SU-DHL-6 (cell line): Measurements from ENCODE around the gene TCF12.

ENCODE experiments used
- H2AFZ ChIP-seq: fragments of 200-600 bp; sonication (generic); 2 replicates; pipeline ENCODE4 v1.6.1; 2014; ENCODE audit warnings: low read depth, mild to moderate bottlenecking, moderate library complexity, mixed read lengths, antibody characterized with exemption, low read length; ENCODE audit not compliant: severe bottlenecking
- H3F3A ChIP-seq: fragments of 200-600 bp; shearing (Covaris generic); 2 replicates; pipeline ENCODE4 v1.6.0; 2016; ENCODE audit warnings: antibody characterized with exemption, mild to moderate bottlenecking; ENCODE audit not compliant: insufficient read depth
- H3K27ac ChIP-seq: fragments of 200-600 bp; sonication (generic); 2 replicates; pipeline ENCODE4 v1.5.1; 2016; ENCODE audit warnings: low read depth, mild to moderate bottlenecking, low read length, moderate library complexity, mixed read lengths
- H3K27me3 ChIP-seq: fragments of 200-600 bp; sonication (generic), shearing (Covaris generic); 2 replicates; pipeline ENCODE4 v1.6.0; 2014; ENCODE audit warnings: mild to moderate bottlenecking, low read length
- H3K36me3 ChIP-seq: fragments of 200-600 bp; sonication (generic); 2 replicates; pipeline ENCODE4 v1.6.1; 2014; ENCODE audit warnings: mild to moderate bottlenecking, low read length, mixed read lengths
- H3K4me2 ChIP-seq: fragments of 300-600, 200-600 bp; shearing (Covaris generic), sonication (generic); 2 replicates; pipeline ENCODE4 v1.6.0; 2014; ENCODE audit warnings: low read length, low read depth, mild to moderate bottlenecking; ENCODE audit not compliant: poor library complexity, severe bottlenecking
- H3K4me3 ChIP-seq: fragments of 200-600 bp; sonication (generic); 2 replicates; pipeline ENCODE4 v1.5.1; 2014; ENCODE audit warnings: antibody characterized with exemption, low read length, mild to moderate bottlenecking, mixed read lengths; ENCODE audit not compliant: insufficient read depth, poor library complexity, severe bottlenecking
- H3K79me2 ChIP-seq: fragments of 200-600 bp; sonication (generic); 2 replicates; pipeline ENCODE4 v1.6.1; 2014; ENCODE audit warnings: mild to moderate bottlenecking, low read length, moderate library complexity; ENCODE audit not compliant: insufficient read depth
- H3K9ac ChIP-seq: fragments of 200-600 bp; sonication (generic); 2 replicates; pipeline ENCODE4 v1.7.0; 2014; ENCODE audit warnings: mild to moderate bottlenecking, low read length
- H3K9me2 ChIP-seq: fragments of 200-600 bp; sonication (generic); replicated peaks from 2 replicates; pipeline ENCODE4 v1.6.1; 2014; ENCODE audit warnings: low read length; ENCODE audit not compliant: insufficient read depth
- H3K9me3 ChIP-seq: fragments of 200-600 bp; sonication (generic); 2 replicates; pipeline ENCODE4 v1.6.1; 2014; ENCODE audit warnings: low read length, mixed read lengths; ENCODE audit not compliant: insufficient read depth
- H4K20me1 ChIP-seq: fragments of 200-600 bp; sonication (generic); 2 replicates; pipeline ENCODE4 v1.6.1; 2014; ENCODE audit warnings: low read depth, mild to moderate bottlenecking, antibody characterized with exemption, low read length, moderate library complexity, mixed read lengths
- EZH2phosphoT487 ChIP-seq: fragments of 200-600 bp; sonication (generic), shearing (Covaris generic); conservative IDR thresholded peaks from 2 replicates; pipeline ENCODE4 v1.6.1; 2018; ENCODE audit warnings: mild to moderate bottlenecking, antibody characterized with exemption, low read length, moderate library complexity, mixed read lengths
- TF ChIP-seq, protein P1 (sequence below): fragments of 200-600 bp; sonication (generic); IDR thresholded peaks from one replicate; pipeline ENCODE4 v1.5.1; 2017; ENCODE audit warnings: antibody characterized with exemption, mild to moderate bottlenecking, low read length, moderate library complexity; ENCODE audit not compliant: insufficient read depth, poor library complexity, severe bottlenecking

The TCF12 gene

DNA sequence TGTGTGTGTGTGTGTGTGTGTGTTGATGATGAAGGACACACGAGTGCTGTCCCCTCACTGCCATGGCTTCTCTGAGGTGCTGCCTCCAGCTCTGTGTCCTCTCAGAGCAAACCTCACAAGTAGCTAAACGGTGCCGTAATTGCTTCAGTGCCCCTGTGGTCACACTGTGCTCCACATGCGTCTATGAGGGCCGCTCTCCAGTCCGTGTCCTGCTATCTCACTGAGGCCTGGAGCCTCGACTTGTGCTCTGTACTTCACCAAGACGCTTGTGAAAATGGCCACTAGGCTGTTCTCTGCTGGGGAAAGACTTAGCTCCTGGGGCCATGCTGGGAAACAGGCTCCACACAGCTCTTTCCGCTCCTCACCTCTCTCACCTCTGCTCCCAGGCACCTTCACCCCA, 392.4 kb downstream of the TCF12 start:
- no peaks in the 10 kb centered on the region for H3K27me3 ChIP-seq
- peaks cover 14% of the 10 kb centered on the region for H3K79me2 ChIP-seq
- H3K4me2 ChIP-seq: no peak overlapping the region
- H3F3A ChIP-seq: no peaks in the 10 kb centered on the region
- TF ChIP-seq, protein P1, sequence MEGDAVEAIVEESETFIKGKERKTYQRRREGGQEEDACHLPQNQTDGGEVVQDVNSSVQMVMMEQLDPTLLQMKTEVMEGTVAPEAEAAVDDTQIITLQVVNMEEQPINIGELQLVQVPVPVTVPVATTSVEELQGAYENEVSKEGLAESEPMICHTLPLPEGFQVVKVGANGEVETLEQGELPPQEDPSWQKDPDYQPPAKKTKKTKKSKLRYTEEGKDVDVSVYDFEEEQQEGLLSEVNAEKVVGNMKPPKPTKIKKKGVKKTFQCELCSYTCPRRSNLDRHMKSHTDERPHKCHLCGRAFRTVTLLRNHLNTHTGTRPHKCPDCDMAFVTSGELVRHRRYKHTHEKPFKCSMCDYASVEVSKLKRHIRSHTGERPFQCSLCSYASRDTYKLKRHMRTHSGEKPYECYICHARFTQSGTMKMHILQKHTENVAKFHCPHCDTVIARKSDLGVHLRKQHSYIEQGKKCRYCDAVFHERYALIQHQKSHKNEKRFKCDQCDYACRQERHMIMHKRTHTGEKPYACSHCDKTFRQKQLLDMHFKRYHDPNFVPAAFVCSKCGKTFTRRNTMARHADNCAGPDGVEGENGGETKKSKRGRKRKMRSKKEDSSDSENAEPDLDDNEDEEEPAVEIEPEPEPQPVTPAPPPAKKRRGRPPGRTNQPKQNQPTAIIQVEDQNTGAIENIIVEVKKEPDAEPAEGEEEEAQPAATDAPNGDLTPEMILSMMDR: no peak
- TF ChIP-seq EZH2phosphoT487: no peak
- H3K9me2 ChIP-seq: no peaks in the 10 kb centered on the region
- no peak overlapping the region for H3K27ac ChIP-seq
- no peaks in the 10 kb centered on the region for H3K36me3 ChIP-seq
- no peak overlapping the region for H2AFZ ChIP-seq
- H3K4me3 ChIP-seq: no peak overlapping the region
- H4K20me1 ChIP-seq: no peaks in the 10 kb centered on the region
- H3K9ac ChIP-seq: no peak overlapping the region
- H3K9me3 ChIP-seq: no peaks in the 10 kb centered on the region

DNA sequence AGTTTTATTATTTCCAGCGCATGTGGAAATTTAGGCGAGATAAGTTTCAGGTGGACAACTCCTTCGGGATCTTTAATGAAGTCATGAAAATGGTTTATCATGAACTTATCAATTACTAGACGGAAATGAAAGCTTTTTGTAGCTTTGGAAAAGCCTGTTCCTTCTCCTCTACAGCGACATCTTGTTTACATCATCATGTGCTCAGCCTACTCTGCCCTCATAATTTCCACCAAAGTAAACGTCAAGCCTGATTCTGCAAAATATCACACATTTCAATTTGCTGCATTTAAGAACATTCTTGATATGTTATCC, 393.5 kb downstream of the TCF12 start:
- H3F3A ChIP-seq: no peaks in the 10 kb centered on the region
- H3K9me3 ChIP-seq: no peaks in the 10 kb centered on the region
- no peaks in the 10 kb centered on the region for H3K9me2 ChIP-seq
- no peak overlapping the region for H2AFZ ChIP-seq
- H3K27me3 ChIP-seq: no peaks in the 10 kb centered on the region
- H4K20me1 ChIP-seq: no peaks in the 10 kb centered on the region
- peaks cover 4% of the 10 kb centered on the region; the same call in 1 of the 2 replicates for H3K79me2 ChIP-seq
- no peak overlapping the region for H3K9ac ChIP-seq
- no peaks in the 10 kb centered on the region for H3K36me3 ChIP-seq
- H3K4me3 ChIP-seq: no peak overlapping the region
- no peak overlapping the region for H3K4me2 ChIP-seq
- no peak overlapping the region for H3K27ac ChIP-seq
- TF ChIP-seq, protein P1: no peak
- TF ChIP-seq EZH2phosphoT487: no peak

DNA sequence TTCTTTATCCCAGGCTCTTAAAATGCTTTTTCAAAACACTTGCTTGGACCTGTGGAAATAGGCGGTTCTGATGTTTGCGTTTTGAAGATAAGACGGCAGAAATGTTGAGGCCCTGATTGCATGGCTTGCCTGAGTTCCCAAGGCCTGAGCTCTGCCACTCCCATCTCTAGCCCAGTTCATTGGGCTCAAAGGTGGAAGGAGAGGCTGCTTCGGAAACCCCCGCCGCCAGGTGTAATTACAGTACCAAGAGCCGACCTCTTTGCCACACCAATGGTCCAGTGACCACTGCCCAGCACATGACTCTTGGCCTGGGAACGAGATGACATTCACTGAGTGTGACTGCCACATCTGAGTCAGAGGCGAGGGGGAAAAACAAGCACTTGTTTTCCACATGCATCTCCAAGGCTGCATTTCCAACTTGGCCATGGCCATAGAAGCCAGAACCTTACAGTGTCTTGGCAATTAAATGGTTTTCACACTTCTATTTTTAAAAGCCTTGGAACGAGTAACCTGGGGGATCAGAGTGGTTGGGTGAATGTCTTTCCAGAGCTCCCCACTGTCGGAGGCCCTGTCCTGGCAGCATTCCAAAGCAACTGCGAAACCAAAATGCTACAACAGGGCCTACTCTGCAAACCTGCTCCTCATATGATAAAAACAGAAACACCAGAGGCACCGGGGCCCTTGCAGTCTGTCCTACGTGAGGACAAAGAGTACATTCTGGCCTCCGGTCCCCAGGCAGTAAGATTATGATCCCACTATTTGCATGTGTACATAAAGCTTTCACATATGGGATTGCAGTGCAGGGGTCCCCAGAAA, 394.1 kb downstream of the TCF12 start:
- no peak overlapping the region for H3K4me2 ChIP-seq
- H3K27ac ChIP-seq: no peak overlapping the region
- H3K36me3 ChIP-seq: no peaks in the 10 kb centered on the region
- H3K79me2 ChIP-seq: no peaks in the 10 kb centered on the region; the same call in 1 of the 2 replicates
- H3K4me3 ChIP-seq: no peak overlapping the region
- TF ChIP-seq, protein P1: no peak
- H3K9me3 ChIP-seq: no peaks in the 10 kb centered on the region
- H3K9ac ChIP-seq: no peak overlapping the region
- no peaks in the 10 kb centered on the region for H3K9me2 ChIP-seq
- no peaks in the 10 kb centered on the region for H4K20me1 ChIP-seq
- H3F3A ChIP-seq: no peaks in the 10 kb centered on the region
- no peaks in the 10 kb centered on the region for H3K27me3 ChIP-seq
- H2AFZ ChIP-seq: no peak overlapping the region

DNA sequence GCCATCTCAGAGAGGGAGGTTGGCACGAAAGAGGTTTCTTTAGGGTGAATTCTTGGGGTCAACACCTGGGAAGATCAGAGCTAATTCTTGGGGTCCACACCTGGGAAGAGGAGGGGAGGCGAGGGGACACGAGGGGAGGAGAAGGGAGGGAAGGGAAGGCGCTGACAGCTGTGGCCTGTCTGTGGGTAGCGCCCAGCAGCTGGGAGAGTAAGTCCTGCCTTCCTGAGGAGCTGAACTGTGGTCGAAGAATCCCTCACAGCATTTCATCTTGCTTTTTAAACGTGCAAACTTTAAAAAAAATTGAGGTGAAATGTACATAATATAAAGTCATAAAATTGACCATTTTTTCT, 394.7 kb downstream of the TCF12 start:
- Histone ChIP-seq H3K9me2 (no peaks in the 10 kb centered on the region), H3K4me3 (no peak overlapping the region), H3K79me2 (no peaks in the 10 kb centered on the region), H3K27me3 (no peaks in the 10 kb centered on the region), H3F3A (no peaks in the 10 kb centered on the region), H4K20me1 (no peaks in the 10 kb centered on the region), H3K4me2 (no peak overlapping the region), H3K27ac (no peak overlapping the region), H2AFZ (no peak overlapping the region), H3K9me3 (no peaks in the 10 kb centered on the region), H3K36me3 (no peaks in the 10 kb centered on the region), H3K9ac (no peak overlapping the region)
- no peak for TF ChIP-seq EZH2phosphoT487
- TF ChIP-seq, protein P1: no peak
